Fibroblast of mammary gland (primary cell): ENCODE measurements around the gene ANKRD27.
"Not testable (repeated sequence)": the region's sequence is repeated elsewhere in the genome, so short reads cannot be mapped to it uniquely, and the experiment has no call there.

Source experiments
- DNase-seq: peaks from one replicate; pipeline ENCODE4 v3.0.0-alpha.2; 2010; ENCODE audit warnings: low read depth
- H3K4me3 ChIP-seq: 2 replicates; pipeline ENCODE4 v1.5.1; 2011; ENCODE audit warnings: low read depth, mild to moderate bottlenecking, low read length, moderate library complexity; ENCODE audit not compliant: control insufficient read depth
- CTCF ChIP-seq: conservative IDR thresholded peaks from 2 replicates; pipeline ENCODE4 v1.5.1; 2011; ENCODE audit warnings: low read depth, low read length, inconsistent platforms; ENCODE audit not compliant: control insufficient read depth, insufficient read depth

The ANKRD27 gene

GRCh38 chr19:32605544-32605943 lies 69.4 kb downstream of the ANKRD27 start:
- no peak overlapping the region for H3K4me3 ChIP-seq
- DNase-seq: no peak
- no peak for TF ChIP-seq CTCF

- no peak overlapping the region for H3K4me3 ChIP-seq
- DNase-seq: no peak
- TF ChIP-seq CTCF: no peak
These were observed 71.0 kb downstream of the ANKRD27 start for GRCh38 chr19:32603961-32604360.

GRCh38 chr19:32599736-32600157 lies 75.2 kb downstream of the ANKRD27 start:
- peak; percentile 76 for DNase-seq
- peak; percentile 82 for TF ChIP-seq CTCF
- no peak overlapping the region for H3K4me3 ChIP-seq

GRCh38 chr19:32599258-32599657 lies 75.7 kb downstream of the ANKRD27 start:
- H3K4me3 ChIP-seq: no peak overlapping the region
- DNase-seq: no peak
- no peak for TF ChIP-seq CTCF

- no peak for TF ChIP-seq CTCF
- no peak overlapping the region for H3K4me3 ChIP-seq
- DNase-seq: no peak
These were observed 77.0 kb downstream of the ANKRD27 start for GRCh38 chr19:32598022-32598421.

- no peak for TF ChIP-seq CTCF
- DNase-seq: no peak
- H3K4me3 ChIP-seq: no peak overlapping the region
These were observed 79.5 kb downstream of the ANKRD27 start for GRCh38 chr19:32595491-32595890.

- no peak for DNase-seq
- no peak for TF ChIP-seq CTCF
- H3K4me3 ChIP-seq: no peak overlapping the region
These were observed 81.0 kb downstream of the ANKRD27 start for GRCh38 chr19:32594021-32594420.

- DNase-seq, H3K4me3 ChIP-seq: not testable (repeated sequence)
These were observed 87.1 kb downstream of the ANKRD27 start for GRCh38 chr19:32587747-32588504.
